HL-60 (cell line): ENCODE results near the gene PCLO.

Experiments used
- DNase-seq, 2 experiments: peaks; one replicate each; pipeline ENCODE4 v3.0.0-alpha.2; 2010 to 2020; ENCODE audit warnings: low read depth in 1 of 2, low spot score in 1 of 2
- H3K27ac ChIP-seq: fragments of 250-450 bp; sonication (Bioruptor Pico); replicated peaks from 2 replicates; pipeline ENCODE4 v1.5.1; 2020; ENCODE audit warnings: mild to moderate bottlenecking, moderate library complexity
- H3K27me3 ChIP-seq: fragments of 250-450 bp; sonication (Bioruptor Pico); 2 replicates; pipeline ENCODE4 v1.5.1; 2021; ENCODE audit warnings: mild to moderate bottlenecking, moderate library complexity; ENCODE audit not compliant: insufficient read depth, poor library complexity, severe bottlenecking
- H3K4me3 ChIP-seq: replicated peaks from 2 replicates; pipeline ENCODE4 v1.5.1; 2011; ENCODE audit warnings: mild to moderate bottlenecking, control low read depth, low read length; ENCODE audit not compliant: insufficient read depth
- GABPA ChIP-seq: IDR thresholded peaks from 2 replicates; pipeline ENCODE4 v1.6.1; 2012; ENCODE audit warnings: low read depth
- POLR2AphosphoS5 ChIP-seq: IDR thresholded peaks from 2 replicates; pipeline ENCODE4 v1.6.1; 2012; ENCODE audit warnings: low read depth
- SPI1 ChIP-seq: IDR thresholded peaks from 2 replicates; pipeline ENCODE4 v1.6.1; 2012; ENCODE audit warnings: low read depth, mild to moderate bottlenecking, borderline replicate concordance
- TF ChIP-seq, protein P1 (sequence below): IDR thresholded peaks from one replicate; pipeline ENCODE4 v1.5.1; 2011; ENCODE audit warnings: low read length, control low read depth, inconsistent platforms; ENCODE audit not compliant: insufficient read depth
- TF ChIP-seq, protein P2 (sequence below): IDR thresholded peaks from 2 replicates; pipeline ENCODE4 v1.6.1; 2012; ENCODE audit warnings: low read depth; ENCODE audit not compliant: insufficient replicate concordance

The PCLO gene

DNA sequence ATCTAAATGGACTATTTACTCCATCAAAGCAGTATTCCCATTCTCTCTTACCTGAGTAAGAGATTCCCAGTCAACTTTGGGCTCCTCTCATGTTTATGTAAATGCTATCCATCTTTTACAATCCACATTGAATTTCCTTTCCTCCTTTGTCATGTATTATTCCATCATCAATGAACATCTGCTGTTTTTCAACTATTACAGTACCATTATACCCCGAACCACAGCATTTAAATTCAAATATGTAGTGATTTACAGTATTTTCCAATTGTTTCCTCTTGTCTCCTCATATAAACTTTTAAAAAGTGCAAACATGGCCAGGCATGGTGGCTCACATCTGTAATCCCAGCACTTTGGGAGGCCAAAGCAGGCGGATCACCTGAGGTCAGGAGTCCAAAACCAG lies 20.3 kb downstream of the PCLO start:
- no peak for DNase-seq
- H3K27me3 ChIP-seq: no peaks in the 10 kb centered on the region
- TF ChIP-seq, protein P1, sequence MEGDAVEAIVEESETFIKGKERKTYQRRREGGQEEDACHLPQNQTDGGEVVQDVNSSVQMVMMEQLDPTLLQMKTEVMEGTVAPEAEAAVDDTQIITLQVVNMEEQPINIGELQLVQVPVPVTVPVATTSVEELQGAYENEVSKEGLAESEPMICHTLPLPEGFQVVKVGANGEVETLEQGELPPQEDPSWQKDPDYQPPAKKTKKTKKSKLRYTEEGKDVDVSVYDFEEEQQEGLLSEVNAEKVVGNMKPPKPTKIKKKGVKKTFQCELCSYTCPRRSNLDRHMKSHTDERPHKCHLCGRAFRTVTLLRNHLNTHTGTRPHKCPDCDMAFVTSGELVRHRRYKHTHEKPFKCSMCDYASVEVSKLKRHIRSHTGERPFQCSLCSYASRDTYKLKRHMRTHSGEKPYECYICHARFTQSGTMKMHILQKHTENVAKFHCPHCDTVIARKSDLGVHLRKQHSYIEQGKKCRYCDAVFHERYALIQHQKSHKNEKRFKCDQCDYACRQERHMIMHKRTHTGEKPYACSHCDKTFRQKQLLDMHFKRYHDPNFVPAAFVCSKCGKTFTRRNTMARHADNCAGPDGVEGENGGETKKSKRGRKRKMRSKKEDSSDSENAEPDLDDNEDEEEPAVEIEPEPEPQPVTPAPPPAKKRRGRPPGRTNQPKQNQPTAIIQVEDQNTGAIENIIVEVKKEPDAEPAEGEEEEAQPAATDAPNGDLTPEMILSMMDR: no peak
- TF ChIP-seq GABPA (no peak), SPI1 (no peak), POLR2AphosphoS5 (no peak)
- TF ChIP-seq, protein P2, sequence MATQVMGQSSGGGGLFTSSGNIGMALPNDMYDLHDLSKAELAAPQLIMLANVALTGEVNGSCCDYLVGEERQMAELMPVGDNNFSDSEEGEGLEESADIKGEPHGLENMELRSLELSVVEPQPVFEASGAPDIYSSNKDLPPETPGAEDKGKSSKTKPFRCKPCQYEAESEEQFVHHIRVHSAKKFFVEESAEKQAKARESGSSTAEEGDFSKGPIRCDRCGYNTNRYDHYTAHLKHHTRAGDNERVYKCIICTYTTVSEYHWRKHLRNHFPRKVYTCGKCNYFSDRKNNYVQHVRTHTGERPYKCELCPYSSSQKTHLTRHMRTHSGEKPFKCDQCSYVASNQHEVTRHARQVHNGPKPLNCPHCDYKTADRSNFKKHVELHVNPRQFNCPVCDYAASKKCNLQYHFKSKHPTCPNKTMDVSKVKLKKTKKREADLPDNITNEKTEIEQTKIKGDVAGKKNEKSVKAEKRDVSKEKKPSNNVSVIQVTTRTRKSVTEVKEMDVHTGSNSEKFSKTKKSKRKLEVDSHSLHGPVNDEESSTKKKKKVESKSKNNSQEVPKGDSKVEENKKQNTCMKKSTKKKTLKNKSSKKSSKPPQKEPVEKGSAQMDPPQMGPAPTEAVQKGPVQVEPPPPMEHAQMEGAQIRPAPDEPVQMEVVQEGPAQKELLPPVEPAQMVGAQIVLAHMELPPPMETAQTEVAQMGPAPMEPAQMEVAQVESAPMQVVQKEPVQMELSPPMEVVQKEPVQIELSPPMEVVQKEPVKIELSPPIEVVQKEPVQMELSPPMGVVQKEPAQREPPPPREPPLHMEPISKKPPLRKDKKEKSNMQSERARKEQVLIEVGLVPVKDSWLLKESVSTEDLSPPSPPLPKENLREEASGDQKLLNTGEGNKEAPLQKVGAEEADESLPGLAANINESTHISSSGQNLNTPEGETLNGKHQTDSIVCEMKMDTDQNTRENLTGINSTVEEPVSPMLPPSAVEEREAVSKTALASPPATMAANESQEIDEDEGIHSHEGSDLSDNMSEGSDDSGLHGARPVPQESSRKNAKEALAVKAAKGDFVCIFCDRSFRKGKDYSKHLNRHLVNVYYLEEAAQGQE: no peak
- no peak overlapping the region for H3K4me3 ChIP-seq
- no peak overlapping the region for H3K27ac ChIP-seq

- Histone ChIP-seq H3K4me3 (no peak overlapping the region), H3K27ac (no peak overlapping the region)
- TF ChIP-seq POLR2AphosphoS5 (no peak), GABPA (no peak), SPI1 (no peak)
- TF ChIP-seq, protein P2: no peak
- TF ChIP-seq, protein P1: no peak
Measured at GRCh38 chr7:83141927-83142326, 20.8 kb downstream of the PCLO start.

DNA sequence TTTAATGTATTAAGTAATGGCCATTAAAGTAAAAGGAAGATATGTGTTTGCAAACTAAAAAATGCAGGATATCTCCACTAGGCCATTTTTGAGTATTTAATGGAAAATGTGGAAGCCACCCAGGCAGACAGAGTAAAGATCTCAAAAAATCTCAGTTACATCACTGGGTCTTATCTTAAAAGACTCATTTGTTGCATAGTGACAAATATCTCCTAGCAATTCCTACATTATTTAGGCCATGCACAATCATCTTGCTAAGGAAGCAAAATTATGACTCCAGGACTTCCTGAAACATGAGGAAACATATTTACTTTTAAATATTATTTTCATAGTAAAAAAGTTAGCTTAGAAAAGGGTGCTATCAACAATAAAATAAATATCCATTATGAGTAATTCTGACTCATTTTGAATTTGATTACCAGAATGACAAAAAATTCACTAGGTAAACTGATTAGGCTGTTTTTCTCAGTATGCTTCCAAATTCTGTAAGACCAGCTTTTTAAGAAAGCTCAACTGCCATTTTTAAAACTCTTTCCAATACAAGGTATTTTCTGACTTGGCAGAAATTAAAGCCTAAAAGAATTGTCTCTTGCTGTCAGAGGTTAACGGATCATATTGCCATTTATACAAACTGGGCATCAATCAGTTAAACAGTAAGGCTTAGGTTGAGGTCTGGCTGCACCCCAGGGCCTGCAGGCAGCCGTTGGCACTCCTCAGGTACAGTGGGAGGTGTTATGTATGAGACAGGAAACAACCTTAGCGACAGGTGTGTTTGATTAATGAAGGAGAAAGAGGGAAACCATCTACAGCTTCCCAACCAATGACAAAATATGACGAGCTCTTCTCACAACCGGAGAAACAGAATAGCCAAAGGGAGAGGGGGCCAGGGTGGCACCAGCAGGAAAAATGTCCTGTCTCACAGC lies 31.8 kb downstream of the PCLO start:
- Histone ChIP-seq H3K4me3 (no peak overlapping the region), H3K27me3 (no peaks in the 10 kb centered on the region), H3K27ac (no peak overlapping the region)
- TF ChIP-seq, protein P2: no peak
- TF ChIP-seq POLR2AphosphoS5 (no peak), SPI1 (no peak), GABPA (no peak)
- TF ChIP-seq, protein P1: no peak
- DNase-seq: no peak

More at GRCh38 chr7:83141927-83142326, 20.8 kb downstream of the PCLO start:
- H3K27me3 ChIP-seq: no peaks in the 10 kb centered on the region
- no peak for DNase-seq
